HG03342 (cell line): ENCODE data around the gene PCDHA7.
"Not testable (repeated sequence)": the region's sequence is repeated elsewhere in the genome, so short reads cannot be mapped to it uniquely, and the experiment has no call there.

Experiments
- ATAC-seq: cut with Tn5 transposase; IDR thresholded peaks from one replicate; pipeline ENCODE4 v1.9.1; 2021; ENCODE audit warnings: mild to moderate bottlenecking, moderate library complexity; ENCODE audit not compliant: unreplicated experiment

Gene PCDHA7

DNA sequence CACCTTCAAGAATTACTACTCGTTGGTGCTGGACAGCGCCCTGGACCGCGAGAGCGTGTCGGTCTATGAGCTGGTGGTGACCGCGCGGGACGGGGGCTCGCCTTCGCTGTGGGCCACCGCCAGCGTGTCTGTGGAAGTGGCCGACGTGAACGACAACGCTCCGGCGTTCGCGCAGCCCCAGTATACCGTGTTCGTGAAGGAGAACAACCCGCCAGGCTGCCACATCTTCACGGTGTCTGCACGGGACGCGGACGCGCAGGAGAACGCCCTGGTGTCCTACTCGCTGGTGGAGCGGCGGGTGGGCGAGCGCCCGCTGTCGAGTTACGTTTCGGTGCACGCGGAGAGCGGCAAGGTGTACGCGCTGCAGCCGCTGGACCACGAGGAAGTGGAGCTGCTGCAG is 11.1 kb upstream of the PCDHA7 start:
- not testable (repeated sequence) for ATAC-seq

DNA sequence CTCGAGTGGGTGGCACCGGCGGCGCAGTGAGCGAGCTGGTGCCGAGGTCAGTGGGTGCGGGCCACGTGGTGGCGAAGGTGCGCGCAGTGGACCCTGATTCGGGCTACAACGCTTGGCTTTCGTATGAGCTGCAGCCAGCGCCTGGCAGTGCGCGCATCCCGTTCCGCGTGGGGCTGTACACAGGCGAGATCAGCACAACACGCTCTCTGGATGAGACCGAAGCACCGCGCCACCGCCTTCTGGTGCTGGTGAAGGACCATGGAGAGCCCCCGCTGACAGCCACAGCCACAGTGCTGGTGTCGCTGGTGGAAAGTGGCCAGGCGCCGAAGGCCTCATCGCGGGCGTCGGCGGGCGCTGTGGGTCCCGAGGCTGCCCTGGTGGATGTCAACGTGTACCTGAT is 10.6 kb upstream of the PCDHA7 start:
- no peak for ATAC-seq

DNA sequence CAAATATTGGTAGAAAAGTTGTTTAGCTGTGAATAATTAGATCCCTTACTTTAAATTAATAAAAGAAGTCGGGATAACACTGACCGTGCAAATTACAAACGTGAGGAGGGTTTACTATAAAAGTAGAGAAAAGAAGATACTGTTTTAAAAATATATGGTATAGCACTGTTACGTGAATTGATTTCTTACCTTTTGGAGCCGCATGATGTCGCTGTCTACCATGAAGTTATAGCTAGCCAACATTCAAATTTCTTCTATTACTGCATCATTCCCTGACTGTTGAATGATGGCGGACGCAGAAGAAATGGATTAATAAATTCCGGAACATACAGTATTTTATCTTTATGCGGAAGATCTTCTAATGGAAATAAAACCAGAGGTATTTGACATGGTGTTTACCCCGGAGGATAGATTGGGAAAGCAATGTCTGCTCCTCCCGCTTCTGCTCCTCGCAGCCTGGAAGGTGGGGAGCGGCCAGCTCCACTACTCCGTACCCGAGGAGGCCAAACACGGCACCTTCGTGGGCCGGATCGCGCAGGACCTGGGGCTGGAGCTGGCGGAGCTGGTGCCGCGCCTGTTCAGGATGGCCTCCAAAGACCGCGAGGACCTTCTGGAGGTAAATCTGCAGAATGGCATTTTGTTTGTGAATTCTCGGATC is 6.2 kb upstream of the PCDHA7 start, which contains the start of gene PCDHA6:
Gene PCDHA6, plus strand, starts transcription at position 257 of the 658 bp plus-strand sequence. Its CDS starts 132 bp downstream, at position 389.
- ATAC-seq: no peak

DNA sequence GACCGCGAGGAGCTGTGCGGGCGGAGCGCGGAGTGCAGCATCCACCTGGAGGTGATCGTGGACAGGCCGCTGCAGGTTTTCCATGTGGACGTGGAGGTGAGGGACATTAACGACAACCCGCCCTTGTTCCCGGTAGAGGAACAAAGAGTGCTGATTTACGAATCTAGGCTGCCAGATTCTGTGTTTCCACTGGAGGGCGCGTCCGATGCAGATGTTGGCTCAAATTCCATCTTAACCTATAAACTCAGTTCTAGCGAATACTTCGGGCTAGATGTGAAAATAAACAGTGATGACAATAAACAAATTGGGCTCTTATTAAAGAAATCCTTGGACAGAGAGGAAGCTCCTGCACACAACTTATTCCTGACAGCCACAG is 5.7 kb upstream of the PCDHA7 start:
- no peak for ATAC-seq

DNA sequence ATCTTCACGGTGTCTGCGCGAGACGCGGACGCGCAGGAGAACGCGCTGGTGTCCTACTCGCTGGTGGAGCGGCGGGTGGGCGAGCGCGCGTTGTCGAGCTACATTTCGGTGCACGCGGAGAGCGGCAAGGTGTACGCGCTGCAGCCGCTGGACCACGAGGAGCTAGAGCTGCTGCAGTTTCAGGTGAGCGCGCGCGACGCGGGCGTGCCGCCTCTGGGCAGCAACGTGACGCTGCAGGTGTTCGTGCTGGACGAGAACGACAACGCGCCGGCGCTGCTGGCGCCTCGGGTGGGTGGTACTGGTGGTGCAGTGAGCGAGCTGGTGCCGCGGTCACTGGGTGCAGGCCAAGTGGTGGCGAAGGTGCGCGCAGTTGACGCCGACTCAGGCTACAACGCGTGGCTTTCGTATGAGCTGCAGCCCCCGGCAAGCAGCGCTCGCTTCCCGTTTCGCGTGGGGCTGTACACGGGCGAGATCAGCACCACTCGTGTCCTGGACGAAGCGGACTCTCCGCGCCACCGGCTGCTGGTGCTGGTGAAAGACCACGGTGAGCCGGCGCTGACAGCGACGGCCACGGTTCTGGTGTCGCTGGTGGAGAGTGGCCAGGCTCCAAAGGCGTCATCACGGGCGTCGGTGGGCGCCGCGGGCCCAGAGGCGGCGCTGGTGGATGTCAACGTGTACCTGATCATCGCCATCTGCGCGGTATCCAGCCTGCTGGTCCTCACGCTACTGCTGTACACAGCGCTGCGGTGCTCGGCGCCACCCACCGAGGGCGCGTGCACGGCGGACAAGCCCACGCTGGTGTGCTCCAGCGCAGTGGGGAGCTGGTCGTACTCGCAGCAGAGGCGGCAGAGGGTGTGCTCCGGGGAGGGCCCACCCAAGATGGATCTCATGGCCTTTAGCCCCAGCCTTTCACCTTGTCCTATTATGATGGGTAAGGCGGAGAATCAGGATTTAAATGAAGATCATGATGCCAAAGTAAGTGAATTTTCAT is 4.3 kb upstream of the PCDHA7 start:
- not testable (repeated sequence) for ATAC-seq

DNA sequence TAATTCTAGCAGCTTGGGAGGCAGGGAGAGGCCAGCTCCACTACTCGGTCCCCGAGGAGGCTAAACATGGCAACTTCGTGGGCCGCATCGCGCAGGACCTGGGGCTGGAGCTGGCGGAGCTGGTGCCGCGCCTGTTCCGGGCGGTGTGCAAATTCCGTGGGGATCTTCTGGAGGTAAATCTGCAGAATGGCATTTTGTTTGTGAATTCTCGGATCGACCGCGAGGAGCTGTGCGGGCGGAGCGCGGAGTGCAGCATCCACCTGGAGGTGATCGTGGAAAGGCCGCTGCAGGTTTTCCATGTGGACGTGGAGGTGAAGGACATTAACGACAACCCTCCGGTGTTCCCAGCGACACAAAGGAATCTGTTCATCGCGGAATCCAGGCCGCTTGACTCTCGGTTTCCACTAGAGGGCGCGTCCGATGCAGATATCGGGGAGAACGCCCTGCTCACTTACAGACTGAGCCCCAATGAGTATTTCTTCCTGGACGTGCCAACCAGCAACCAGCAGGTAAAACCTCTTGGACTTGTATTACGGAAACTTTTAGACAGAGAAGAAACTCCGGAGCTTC is 455 bp downstream of the PCDHA7 start:
- not testable (repeated sequence) for ATAC-seq

DNA sequence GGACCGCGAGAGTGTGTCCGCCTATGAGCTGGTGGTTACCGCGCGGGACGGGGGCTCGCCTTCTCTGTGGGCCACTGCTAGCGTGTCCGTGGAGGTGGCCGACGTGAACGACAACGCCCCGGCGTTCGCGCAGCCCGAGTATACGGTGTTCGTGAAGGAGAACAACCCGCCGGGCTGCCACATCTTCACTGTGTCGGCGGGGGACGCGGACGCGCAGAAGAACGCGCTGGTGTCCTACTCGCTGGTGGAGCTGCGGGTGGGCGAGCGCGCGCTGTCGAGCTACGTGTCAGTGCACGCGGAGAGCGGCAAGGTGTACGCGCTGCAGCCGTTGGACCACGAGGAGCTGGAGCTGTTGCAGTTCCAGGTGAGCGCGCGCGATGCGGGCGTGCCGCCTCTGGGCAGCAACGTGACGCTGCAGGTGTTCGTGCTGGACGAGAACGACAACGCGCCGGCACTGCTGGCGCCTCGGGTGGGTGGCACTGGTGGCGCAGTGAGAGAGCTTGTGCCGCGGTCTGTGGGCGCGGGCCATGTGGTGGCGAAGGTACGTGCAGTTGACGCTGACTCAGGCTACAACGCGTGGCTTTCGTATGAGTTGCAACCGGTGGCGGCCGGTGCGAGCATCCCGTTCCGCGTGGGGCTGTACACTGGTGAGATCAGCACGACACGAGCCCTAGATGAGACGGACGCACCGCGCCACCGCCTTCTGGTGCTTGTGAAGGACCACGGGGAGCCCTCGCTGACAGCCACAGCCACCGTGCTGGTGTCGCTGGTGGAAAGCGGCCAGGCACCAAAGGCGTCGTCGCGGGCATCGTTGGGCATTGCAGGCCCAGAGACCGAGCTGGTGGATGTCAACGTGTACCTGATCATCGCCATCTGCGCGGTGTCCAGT is 1.8 kb downstream of the PCDHA7 start:
- no peak for ATAC-seq

DNA sequence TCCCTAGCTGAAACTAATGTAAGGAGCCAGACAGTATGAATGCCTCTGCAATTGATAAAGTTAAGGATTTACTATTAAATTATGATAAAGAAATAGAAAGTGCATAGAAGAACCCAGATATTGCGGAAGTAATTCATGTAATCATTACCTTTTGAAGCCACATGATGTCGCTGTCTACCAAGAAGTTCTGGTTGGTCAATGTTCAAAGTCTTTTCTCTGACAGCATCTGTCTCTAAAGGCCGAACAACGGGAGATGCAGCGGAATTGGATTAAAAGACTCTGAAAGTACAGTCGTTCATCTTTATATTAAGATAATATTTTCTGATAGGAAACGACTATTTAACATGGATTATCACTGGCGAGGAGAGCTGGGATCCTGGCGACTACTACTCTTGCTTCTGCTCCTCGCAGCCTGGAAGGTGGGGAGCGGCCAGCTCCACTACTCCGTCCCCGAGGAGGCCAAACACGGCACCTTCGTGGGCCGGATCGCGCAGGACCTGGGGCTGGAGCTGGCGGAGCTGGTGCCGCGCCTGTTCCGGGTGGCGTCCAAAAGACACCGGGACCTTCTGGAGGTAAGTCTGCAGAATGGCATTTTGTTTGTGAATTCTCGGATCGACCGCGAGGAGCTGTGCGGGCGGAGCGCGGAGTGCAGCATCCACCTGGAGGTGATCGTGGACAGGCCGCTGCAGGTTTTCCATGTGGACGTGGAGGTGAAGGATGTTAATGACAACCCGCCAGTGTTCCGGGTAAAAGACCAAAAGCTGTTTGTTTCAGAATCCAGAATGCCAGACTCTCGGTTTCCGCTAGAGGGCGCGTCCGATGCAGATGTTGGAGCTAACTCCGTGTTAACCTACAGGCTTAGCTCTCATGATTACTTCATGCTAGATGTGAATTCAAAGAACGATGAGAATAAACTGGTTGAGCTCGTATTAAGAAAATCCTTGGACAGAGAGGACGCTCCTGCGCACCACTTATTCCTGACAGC is 7.2 kb downstream of the PCDHA7 start, which contains the start of gene PCDHA8:
Gene PCDHA8, plus strand, starts transcription at position 210 of the 985 bp plus-strand sequence. Its CDS starts 135 bp downstream, at position 345.
- no peak for ATAC-seq

DNA sequence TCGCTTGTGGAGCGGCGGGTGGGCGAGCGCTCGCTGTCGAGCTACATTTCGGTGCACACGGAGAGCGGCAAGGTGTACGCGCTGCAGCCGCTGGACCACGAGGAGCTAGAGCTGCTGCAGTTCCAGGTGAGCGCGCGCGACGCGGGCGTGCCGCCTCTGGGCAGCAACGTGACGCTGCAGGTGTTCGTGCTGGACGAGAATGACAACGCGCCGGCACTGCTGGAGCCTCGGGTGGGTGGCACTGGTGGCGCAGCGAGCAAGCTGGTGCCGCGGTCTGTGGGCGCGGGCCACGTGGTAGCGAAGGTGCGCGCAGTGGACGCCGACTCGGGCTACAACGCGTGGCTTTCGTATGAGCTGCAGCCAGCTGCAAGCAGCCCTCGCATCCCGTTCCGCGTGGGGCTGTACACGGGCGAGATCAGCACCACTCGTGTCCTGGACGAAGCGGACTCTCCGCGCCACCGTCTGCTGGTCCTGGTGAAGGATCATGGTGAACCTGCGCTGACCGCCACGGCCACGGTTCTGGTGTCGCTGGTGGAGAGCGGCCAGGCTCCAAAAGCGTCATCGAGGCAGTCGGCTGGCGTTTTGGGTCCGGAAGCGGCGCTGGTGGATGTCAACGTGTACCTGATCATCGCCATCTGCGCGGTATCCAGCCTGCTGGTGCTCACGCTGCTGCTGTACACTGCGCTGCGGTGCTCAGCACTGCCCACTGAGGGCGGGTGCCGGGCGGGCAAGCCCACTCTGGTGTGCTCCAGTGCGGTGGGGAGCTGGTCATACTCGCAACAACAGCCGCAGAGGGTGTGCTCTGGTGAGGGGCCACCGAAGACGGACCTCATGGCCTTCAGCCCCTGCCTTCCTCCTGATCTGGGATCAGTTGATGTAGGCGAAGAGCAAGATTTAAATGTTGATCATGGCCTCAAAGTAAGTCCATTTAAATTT is 9.0 kb downstream of the PCDHA7 start:
- no peak for ATAC-seq

DNA sequence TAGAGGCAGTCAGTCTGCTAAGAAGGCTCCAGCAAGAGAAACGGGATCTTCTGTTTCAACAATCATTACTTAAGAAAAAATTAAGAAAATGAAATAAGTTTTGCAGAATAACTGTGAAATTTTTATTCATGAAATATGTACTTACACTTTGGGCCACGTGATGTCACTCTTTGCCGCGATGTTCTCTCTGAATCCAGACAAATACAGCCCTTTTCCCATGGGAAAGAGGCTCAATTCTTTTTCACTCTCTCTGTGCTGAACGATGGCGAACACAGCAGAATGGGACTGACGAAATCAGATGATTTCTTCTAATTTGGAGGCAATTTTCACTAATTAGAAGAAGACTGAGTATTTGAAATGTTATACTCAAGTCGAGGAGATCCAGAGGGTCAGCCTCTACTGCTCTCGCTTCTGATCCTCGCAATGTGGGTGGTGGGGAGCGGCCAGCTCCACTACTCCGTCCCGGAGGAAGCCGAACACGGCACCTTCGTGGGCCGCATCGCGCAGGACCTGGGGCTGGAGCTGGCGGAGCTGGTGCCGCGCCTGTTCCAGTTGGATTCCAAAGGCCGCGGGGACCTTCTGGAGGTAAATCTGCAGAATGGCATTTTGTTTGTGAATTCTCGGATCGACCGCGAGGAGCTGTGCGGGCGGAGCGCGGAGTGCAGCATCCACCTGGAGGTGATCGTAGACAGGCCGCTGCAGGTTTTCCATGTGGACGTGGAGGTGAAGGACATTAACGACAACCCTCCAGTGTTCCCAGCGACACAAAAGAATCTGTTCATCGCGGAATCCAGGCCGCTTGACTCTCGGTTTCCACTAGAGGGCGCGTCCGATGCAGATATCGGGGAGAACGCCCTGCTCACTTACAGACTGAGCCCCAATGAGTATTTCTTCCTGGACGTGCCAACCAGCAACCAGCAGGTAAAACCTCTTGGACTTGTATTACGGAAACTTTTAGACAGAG is 14.4 kb downstream of the PCDHA7 start, which contains the start of gene PCDHA9:
Gene PCDHA9, plus strand, starts transcription at position 244 of the 964 bp plus-strand sequence. Its CDS starts 114 bp downstream, at position 358.
- ATAC-seq: not testable (repeated sequence)

DNA sequence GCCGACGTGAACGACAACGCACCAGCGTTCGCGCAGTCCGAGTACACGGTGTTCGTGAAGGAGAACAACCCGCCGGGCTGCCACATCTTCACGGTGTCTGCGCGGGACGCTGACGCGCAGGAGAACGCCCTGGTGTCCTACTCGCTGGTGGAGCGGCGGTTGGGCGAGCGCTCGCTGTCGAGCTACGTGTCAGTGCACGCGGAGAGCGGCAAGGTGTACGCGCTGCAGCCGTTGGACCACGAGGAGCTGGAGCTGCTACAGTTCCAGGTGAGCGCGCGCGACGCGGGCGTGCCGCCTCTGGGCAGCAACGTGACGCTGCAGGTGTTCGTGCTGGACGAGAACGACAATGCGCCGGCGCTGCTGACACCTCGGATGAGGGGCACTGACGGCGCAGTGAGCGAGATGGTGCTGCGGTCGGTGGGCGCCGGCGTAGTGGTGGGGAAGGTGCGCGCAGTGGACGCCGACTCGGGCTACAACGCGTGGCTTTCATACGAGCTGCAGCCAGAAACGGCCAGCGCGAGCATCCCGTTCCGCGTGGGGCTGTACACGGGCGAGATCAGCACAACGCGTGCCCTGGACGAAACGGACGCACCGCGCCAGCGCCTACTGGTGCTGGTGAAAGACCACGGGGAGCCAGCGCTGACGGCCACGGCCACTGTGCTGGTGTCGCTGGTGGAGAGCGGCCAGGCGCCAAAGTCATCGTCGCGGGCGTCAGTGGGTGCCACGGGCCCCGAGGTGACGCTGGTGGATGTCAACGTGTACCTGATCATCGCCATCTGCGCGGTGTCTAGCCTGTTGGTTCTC is 16.0 kb downstream of the PCDHA7 start:
- ATAC-seq: not testable (repeated sequence)

DNA sequence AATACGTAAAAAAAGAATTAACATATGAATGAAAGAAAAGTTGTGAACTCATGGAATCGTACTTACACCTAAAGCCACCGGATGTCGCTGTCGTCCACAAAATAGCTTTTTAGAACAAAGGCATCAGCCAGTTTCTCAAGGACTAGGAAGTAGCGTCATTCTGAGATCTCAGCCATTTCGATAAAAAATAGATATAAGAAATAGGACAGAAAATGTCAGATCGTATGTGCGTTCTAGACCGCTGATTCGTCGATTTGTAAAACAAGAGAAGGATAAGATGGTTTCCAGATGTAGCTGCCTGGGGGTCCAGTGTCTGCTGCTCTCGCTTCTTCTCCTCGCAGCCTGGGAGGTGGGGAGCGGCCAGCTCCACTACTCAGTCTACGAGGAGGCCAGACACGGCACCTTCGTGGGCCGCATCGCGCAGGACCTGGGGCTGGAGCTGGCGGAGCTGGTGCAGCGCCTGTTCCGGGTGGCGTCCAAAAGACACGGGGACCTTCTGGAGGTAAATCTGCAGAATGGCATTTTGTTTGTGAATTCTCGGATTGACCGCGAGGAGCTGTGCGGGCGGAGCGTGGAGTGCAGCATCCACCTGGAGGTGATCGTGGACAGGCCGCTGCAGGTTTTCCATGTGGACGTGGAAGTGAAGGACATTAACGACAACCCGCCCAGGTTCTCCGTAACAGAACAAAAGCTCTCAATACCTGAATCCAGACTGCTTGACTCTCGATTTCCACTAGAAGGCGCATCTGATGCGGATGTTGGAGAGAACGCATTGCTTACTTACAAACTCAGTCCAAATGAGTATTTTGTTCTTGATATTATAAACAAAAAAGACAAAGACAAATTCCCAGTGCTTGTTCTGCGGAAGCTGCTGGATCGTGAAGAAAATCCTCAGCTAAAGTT is 22.0 kb downstream of the PCDHA7 start, which contains the start of gene PCDHA10:
Gene PCDHA10, plus strand, starts transcription at position 126 of the 903 bp plus-strand sequence. Its CDS starts 152 bp downstream, at position 278.
- ATAC-seq: no peak

DNA sequence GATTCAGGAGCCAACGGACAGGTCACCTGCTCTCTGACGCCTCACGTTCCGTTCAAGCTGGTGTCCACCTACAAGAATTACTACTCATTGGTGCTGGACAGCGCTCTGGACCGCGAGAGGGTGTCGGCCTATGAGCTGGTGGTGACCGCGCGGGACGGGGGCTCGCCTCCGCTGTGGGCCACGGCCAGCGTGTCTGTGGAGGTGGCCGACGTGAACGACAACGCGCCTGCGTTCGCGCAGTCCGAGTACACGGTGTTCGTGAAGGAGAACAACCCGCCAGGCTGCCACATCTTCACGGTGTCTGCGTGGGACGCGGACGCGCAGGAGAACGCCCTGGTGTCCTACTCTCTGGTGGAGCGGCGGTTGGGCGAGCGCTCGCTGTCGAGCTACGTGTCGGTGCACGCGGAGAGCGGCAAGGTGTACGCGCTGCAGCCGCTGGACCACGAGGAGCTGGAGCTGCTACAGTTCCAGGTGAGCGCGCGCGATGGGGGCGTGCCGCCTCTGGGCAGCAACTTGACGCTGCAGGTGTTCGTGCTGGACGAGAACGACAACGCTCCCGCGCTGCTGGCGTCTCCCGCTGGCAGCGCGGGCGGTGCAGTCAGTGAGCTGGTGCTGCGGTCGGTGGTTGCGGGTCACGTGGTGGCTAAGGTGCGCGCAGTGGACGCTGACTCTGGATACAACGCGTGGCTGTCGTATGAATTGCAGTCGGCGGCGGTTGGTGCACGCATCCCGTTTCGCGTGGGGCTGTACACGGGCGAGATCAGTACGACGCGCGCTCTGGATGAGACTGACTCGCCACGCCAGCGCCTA is 23.3 kb downstream of the PCDHA7 start:
- ATAC-seq: no peak

DNA sequence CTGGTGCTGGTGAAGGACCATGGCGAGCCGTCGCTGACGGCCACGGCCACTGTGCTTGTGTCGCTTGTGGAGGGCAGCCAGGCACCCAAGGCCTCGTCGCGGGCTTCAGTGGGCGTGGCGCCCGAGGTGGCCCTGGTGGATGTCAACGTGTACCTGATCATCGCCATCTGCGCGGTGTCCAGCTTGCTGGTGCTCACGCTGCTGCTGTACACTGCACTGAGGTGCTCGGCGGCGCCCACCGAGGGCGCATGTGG is 23.8 kb downstream of the PCDHA7 start:
- ATAC-seq: no peak
